ACC112 (cell line): ENCODE measurements around the gene ROBO1.

ENCODE experiments used
- H2AFZ ChIP-seq: fragments of 200-600 bp; sonication (generic); one replicate; pipeline ENCODE4 v1.6.0; 2017; ENCODE audit warnings: antibody characterized with exemption, low read length; ENCODE audit not compliant: unreplicated experiment
- H3K27ac ChIP-seq: fragments of 200-600 bp; sonication (generic); 2 replicates; pipeline ENCODE4 v1.5.1; 2014; ENCODE audit warnings: low read depth, mild to moderate bottlenecking, antibody characterized with exemption, low read length, moderate library complexity
- H3K27me3 ChIP-seq: fragments of 200-600 bp; sonication (generic); 2 replicates; pipeline ENCODE4 v1.6.1; 2014; ENCODE audit warnings: mild to moderate bottlenecking, antibody characterized with exemption, low read length, moderate library complexity, mixed read lengths; ENCODE audit not compliant: insufficient read depth
- H3K36me3 ChIP-seq: fragments of 200-600 bp; sonication (generic); 2 replicates; pipeline ENCODE4 v1.6.1; 2016; ENCODE audit warnings: mild to moderate bottlenecking, antibody characterized with exemption, low read length, moderate library complexity, mixed read lengths; ENCODE audit not compliant: insufficient read depth
- H3K4me1 ChIP-seq: fragments of 200-600 bp; sonication (generic); one replicate; pipeline ENCODE4 v1.6.1; 2016; ENCODE audit warnings: low read length, mixed read lengths; ENCODE audit not compliant: insufficient read depth, unreplicated experiment, control insufficient read depth
- H3K4me3 ChIP-seq: fragments of 200-600 bp; sonication (generic); 2 replicates; pipeline ENCODE4 v1.5.1; 2014; ENCODE audit warnings: mild to moderate bottlenecking, low read depth, low read length
- H3K79me2 ChIP-seq: fragments of 200-600 bp; sonication (generic); one replicate; pipeline ENCODE4 v1.6.0; 2016; ENCODE audit warnings: low read length; ENCODE audit not compliant: control insufficient read depth, unreplicated experiment, insufficient read depth

ROBO1 gene

DNA sequence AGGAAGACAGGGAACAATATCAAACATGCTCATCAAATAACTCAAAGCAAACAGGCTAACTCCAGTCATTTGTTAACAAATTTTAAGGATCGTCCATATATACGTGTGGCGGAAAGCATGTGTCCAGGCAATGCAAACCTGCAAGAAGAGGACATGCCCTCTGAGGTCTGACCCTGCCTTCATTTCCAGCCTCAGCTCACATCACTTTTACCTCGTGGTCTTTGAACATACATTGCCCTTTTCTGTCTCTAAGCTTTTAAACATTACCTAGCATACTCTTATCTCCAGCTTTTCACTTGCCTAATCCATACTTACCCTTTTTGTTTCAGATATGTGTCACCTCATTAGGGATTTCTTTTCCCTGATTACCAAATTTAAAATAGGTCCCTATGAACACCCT, 944.4 kb downstream of the ROBO1 start:
- no peaks in the 10 kb centered on the region for H3K79me2 ChIP-seq
- peaks cover 19% of the 10 kb centered on the region for H3K4me1 ChIP-seq
- no peaks in the 10 kb centered on the region for H3K27me3 ChIP-seq
- H3K36me3 ChIP-seq: no peaks in the 10 kb centered on the region
- no peak overlapping the region for H3K4me3 ChIP-seq
- no peak overlapping the region for H3K27ac ChIP-seq
- H2AFZ ChIP-seq: no peak overlapping the region

DNA sequence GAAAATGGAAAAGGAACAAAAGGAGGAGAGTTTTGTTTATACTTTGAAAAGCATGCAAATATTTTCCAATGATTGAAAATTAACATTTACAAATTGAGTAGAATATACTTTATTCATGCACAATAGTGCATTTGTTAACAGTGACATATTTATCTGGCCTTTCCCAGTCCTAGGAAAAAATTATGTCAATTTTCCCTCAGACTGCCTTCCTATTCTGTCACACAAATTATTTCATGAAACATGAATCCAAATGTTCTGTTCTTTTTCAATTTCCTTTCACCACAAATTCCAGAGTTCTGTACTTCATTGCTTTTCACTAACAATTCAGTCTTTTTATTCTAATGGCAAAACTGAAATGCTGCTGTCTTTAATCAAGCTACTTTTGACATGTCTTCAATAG, 945.1 kb downstream of the ROBO1 start:
- H3K4me3 ChIP-seq: no peak overlapping the region

DNA sequence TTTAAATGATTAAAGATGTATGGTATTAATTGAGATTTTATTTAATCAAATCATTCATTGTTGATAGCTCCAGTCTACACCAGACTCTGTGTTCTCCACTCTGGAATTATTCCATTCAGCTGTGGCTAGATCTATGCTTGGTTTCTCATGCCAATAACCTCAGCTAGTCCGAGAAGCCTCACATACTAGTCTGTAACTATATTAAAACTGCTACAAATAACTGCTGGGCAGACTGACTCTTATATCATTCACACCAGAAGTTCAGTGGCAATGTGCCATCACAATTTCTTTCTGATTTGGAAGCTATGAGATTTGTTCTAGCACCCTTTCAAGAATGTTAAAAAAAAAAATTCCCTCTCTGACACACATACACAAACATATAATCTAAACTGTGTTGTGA, 947.3 kb downstream of the ROBO1 start:
- H3K36me3 ChIP-seq: no peaks in the 10 kb centered on the region
- no peak overlapping the region for H2AFZ ChIP-seq
- no peaks in the 10 kb centered on the region for H3K27me3 ChIP-seq
- H3K27ac ChIP-seq: no peak overlapping the region
- peaks cover 19% of the 10 kb centered on the region for H3K4me1 ChIP-seq
- H3K79me2 ChIP-seq: no peaks in the 10 kb centered on the region
- no peak overlapping the region for H3K4me3 ChIP-seq

More for the DNA sequence above, 945.1 kb downstream of the ROBO1 start:
- Histone ChIP-seq H3K4me1 (peaks cover 19% of the 10 kb centered on the region), H2AFZ (no peak overlapping the region), H3K79me2 (no peaks in the 10 kb centered on the region), H3K27ac (no peak overlapping the region), H3K27me3 (no peaks in the 10 kb centered on the region), H3K36me3 (no peaks in the 10 kb centered on the region)

DNA sequence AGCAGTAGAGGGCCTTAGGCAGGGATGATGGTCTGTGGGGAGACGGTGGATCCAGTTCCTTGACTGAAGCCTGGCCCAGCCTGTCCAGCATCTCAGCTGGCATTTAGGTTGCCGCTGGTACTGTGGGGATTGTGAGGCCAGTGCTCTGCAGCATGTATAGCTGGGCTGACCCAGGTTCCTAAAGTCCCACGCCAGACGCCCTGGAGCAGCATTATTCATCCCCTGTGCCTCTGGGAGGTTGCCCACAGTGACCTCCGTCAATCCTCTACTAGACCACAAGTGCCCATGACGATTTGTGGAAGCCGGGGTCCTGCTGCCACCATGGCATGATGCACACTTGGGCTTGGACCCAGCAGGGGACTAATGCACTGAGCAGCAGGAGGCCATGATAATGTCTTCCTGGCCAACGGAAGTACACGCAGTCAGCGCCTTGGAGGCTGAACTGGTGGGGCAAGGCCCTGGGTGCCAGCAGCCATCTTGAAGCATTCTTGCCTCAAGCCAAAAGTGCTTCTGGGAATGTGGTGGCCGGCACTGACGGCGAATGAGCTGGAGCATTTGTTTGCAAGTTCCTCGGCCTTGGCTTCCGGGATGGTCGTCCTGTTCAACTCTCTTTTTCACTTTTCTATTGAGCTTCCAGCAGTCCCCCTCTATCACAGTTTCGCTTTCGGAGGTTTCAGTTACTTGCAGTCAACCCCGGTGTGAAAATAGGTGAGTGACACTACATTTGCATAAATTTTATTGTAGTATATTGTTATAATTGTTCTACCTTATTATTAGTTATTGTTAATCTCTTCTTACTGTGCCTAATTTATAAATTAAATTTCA, 949.4 kb downstream of the ROBO1 start:
- no peaks in the 10 kb centered on the region for H3K27me3 ChIP-seq
- H2AFZ ChIP-seq: no peak overlapping the region
- no peaks in the 10 kb centered on the region for H3K79me2 ChIP-seq
- H3K4me3 ChIP-seq: no peak overlapping the region
- H3K4me1 ChIP-seq: peaks cover 2% of the 10 kb centered on the region
- no peaks in the 10 kb centered on the region for H3K36me3 ChIP-seq
- no peak overlapping the region for H3K27ac ChIP-seq

DNA sequence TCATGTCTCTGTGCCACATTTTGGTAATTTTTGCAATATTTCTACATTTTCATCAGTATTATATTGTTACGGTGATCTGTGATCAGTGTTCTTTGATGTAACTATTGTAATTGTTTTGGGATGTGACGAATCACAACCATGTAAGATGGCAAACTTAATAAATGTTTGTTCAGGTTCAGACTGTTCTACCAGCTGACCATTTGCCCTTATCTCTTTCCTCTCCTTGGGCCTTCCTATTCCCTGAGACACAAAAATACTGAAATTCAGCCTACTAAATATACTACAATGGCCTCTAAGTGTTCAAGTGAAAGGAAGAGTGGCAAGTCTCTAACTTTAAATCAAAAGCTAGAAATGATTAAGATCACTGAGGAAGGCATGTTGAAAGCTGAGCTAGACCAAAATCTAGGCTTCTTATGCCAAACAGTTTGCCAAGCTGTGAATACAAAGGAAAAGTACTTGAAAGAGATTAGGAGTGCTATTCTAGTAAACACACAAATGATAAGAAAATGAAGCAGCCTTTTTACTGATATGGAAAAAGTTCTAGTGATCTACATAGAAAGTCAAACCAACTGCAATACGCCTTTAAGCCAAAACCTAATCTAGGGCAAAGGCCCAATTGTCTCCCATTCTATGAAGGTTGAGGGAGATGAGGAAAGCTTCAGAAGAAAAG, 952.8 kb downstream of the ROBO1 start:
- Histone ChIP-seq H3K79me2 (no peaks in the 10 kb centered on the region), H3K27me3 (no peaks in the 10 kb centered on the region), H3K27ac (no peak overlapping the region), H2AFZ (no peak overlapping the region), H3K4me1 (no peaks in the 10 kb centered on the region), H3K36me3 (no peaks in the 10 kb centered on the region), H3K4me3 (no peak overlapping the region)

DNA sequence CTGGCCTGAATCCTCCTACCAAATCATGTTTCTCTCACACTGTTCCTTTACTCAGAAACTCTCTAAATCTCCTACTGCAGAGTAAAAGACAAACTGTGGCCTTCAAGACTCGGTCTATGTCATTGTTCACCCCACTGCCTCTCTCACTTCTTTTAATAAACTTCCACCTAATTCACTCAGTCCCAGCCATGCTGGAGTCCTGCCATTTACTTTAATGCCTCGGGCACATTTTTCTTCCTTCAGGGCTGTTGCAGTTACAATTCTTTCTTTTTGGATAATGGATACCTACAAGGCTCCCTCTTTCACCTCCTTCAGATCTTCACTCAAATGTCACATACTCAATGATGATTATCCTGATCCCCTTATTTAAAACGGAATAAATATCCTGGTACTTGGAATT, 955.6 kb downstream of the ROBO1 start:
- no peaks in the 10 kb centered on the region for H3K27me3 ChIP-seq
- H2AFZ ChIP-seq: no peak overlapping the region
- no peaks in the 10 kb centered on the region for H3K36me3 ChIP-seq
- no peak overlapping the region for H3K27ac ChIP-seq
- no peaks in the 10 kb centered on the region for H3K4me1 ChIP-seq
- H3K79me2 ChIP-seq: no peaks in the 10 kb centered on the region
- no peak overlapping the region for H3K4me3 ChIP-seq

DNA sequence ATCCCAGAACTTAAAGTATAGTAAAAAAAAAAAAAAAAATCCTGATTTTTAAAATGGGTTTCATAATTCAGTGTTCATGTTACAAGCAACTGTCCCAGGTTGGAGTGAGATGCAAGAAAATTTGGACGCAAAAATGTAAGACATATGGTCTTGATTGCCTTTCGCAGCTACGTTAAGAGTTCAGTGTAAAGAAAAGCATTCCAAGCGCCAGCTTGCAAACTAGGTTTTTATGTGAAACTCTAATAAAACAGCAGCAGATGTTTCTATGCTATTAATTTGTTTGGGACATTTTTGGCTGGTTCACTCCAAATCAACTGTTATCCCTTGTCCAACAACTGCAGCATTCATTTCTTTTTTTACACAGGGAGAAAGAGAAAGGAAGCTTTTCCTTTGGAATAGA, 957.8 kb downstream of the ROBO1 start:
- Histone ChIP-seq H3K4me1 (peaks cover 5% of the 10 kb centered on the region), H3K27ac (no peak overlapping the region), H3K27me3 (no peaks in the 10 kb centered on the region), H3K36me3 (no peaks in the 10 kb centered on the region), H2AFZ (no peak overlapping the region), H3K4me3 (no peak overlapping the region), H3K79me2 (no peaks in the 10 kb centered on the region)

DNA sequence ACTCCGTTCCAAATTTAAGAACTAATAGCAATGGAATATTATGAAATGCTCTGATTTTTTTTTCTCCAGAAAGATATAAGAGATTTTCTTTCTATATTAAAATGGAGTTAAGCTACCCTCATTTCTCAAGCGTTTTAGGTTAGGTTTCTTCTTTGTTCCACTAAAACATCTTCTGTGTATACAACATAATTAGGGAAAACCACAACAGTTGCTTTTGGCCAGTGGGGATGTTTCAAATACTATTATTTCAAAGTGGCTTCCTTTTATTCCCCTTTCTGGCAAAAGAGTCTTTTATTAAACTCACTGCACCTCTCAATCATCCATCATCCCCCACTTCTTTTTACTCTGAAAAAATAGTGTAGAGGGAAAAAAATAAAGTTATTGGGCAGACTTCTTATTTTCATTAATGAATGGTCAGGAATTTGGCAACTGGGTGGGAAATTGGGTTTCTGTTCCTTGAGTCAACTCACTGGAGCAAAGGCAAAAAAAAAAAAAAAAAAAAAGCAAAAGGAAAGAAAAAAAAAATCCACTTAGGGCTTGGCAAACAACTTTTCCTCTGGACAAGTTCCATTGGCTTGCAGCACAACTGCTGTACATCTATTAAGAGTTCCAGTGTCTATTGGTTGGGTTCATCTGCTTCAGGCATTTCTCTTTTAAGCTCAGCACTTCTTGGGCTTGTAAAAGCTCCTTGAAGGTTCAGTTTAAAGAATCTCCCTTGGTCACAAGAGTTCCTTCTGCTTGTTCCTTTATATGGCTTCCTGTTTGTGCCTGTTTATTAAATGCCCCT, 963.4 kb downstream of the ROBO1 start:
- no peaks in the 10 kb centered on the region for H3K36me3 ChIP-seq
- no peaks in the 10 kb centered on the region for H3K79me2 ChIP-seq
- H2AFZ ChIP-seq: no peak overlapping the region
- peaks cover 26% of the 10 kb centered on the region for H3K4me1 ChIP-seq
- peak overlapping the region; percentile 30; the same call in 1 of the 2 replicates for H3K4me3 ChIP-seq
- peak overlapping the region; percentile 24 for H3K27ac ChIP-seq
- no peaks in the 10 kb centered on the region for H3K27me3 ChIP-seq

DNA sequence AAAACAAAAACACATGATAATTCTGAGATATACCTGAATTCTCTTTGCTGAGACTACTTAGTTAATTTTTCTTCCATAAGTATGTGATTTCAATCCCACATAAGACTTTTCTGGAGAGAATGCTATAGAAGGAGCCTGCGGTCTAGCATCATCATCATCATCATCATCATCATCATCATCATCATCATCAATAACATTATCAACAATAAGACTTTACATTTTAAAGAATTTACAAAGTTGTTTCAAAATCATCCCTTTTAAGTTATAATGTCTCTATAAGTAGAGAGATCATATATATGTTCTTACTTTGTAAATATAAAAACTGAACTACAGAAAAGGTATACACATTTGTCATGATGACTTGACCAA, 965.3 kb downstream of the ROBO1 start:
- H3K4me3 ChIP-seq: no peak overlapping the region
- no peaks in the 10 kb centered on the region for H3K27me3 ChIP-seq
- no peak overlapping the region for H2AFZ ChIP-seq
- H3K27ac ChIP-seq: no peak overlapping the region
- H3K79me2 ChIP-seq: no peaks in the 10 kb centered on the region
- no peaks in the 10 kb centered on the region for H3K36me3 ChIP-seq
- H3K4me1 ChIP-seq: peaks cover 26% of the 10 kb centered on the region

DNA sequence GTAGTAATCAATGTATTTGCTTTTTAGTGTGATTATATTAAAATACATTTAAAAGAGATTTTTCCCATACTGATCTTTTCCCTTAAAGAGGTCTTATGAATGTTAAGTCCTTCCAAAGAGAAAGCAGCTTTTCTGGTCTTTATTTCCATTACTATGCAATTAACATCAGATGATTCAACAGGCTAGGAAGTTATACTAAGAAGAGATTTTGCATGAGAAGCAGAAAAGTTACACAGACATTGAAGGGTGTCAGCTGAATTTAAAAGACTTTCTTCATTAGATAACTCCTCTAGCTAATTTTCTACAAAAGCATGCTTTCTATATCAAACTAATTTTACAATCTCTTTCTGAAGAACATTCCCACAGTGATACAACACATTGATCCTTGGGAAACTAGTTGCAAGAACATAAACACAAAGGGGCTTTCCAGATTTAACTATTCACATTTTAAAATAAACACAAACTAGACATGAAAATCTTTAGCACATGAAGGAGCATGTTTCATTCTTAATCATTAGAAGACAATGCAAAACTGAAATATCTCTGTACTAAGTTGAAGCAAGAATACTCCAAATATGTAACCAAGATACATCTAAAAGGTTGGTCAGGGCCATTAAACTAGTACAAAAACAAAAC, 965.8 kb downstream of the ROBO1 start:
- H2AFZ ChIP-seq: no peak overlapping the region
- no peaks in the 10 kb centered on the region for H3K27me3 ChIP-seq
- H3K79me2 ChIP-seq: no peaks in the 10 kb centered on the region
- H3K4me3 ChIP-seq: no peak overlapping the region
- peaks cover 26% of the 10 kb centered on the region for H3K4me1 ChIP-seq
- no peak overlapping the region for H3K27ac ChIP-seq
- no peaks in the 10 kb centered on the region for H3K36me3 ChIP-seq
